ENCODE results near the gene OPN3. TPM values are rescaled to one million over a fixed set of nuclear protein-coding genes. Genes with fewer than 3 reads are reported as not detected.
"Not testable (repeated sequence)": the region's sequence is repeated elsewhere in the genome, so short reads cannot be mapped to it uniquely, and the experiment has no call there.

The OPN3 gene
- total RNA-seq, 1 donor from 2014 or later = 12.5 TPM

- TF ChIP-seq, protein P1, sequence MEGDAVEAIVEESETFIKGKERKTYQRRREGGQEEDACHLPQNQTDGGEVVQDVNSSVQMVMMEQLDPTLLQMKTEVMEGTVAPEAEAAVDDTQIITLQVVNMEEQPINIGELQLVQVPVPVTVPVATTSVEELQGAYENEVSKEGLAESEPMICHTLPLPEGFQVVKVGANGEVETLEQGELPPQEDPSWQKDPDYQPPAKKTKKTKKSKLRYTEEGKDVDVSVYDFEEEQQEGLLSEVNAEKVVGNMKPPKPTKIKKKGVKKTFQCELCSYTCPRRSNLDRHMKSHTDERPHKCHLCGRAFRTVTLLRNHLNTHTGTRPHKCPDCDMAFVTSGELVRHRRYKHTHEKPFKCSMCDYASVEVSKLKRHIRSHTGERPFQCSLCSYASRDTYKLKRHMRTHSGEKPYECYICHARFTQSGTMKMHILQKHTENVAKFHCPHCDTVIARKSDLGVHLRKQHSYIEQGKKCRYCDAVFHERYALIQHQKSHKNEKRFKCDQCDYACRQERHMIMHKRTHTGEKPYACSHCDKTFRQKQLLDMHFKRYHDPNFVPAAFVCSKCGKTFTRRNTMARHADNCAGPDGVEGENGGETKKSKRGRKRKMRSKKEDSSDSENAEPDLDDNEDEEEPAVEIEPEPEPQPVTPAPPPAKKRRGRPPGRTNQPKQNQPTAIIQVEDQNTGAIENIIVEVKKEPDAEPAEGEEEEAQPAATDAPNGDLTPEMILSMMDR (IDR thresholded peaks at IDR 0.05; ENCODE audit: partially characterized antibody, unreplicated experiment) = no peak
- Mint-ChIP-seq H3K9me3 (ENCODE audit: unreplicated experiment) (no peaks in the 10 kb centered on the region), H3K4me3 (ENCODE audit: unreplicated experiment) (no peak overlapping the region), H3K27me3 (ENCODE audit: unreplicated experiment) (no peaks in the 10 kb centered on the region), H3K27ac (ENCODE audit: unreplicated experiment) (no peak overlapping the region), H3K36me3 (ENCODE audit: unreplicated experiment) (no peaks in the 10 kb centered on the region), H3K4me1 (ENCODE audit: low read depth, unreplicated experiment) (no peaks in the 10 kb centered on the region)
- DNase-seq = no peak
These were observed 34.7 kb upstream of the OPN3 start for GRCh38 chr1:241674805-241675384.

DNA sequence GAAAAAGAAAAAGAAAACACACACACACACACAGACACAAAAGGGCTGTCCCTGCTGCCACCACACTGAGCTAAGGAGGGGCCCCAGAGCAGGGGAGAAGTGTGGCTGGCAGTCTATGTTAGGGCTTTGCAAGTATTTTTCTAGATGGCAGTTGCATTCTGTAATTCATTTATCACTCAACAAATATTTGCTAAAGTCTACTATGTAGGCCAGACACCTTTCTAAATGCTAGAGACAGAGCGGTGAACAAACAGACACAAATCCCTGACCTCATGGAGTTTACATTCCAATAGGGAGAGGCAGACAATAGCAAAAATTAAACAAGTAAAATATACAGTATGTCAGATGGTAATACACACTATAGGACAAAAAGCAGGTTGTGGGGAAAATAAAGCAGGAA is 32.1 kb upstream of the OPN3 start:
- no peaks in the 10 kb centered on the region for H3K4me1 Mint-ChIP-seq (ENCODE audit: low read depth, unreplicated experiment)
- TF ChIP-seq, protein P1 (IDR thresholded peaks at IDR 0.05; ENCODE audit: partially characterized antibody, unreplicated experiment) = no peak
- H3K4me3 Mint-ChIP-seq (ENCODE audit: unreplicated experiment) = no peak overlapping the region
- no peak overlapping the region for H3K27ac Mint-ChIP-seq (ENCODE audit: unreplicated experiment)
- no peaks in the 10 kb centered on the region for H3K36me3 Mint-ChIP-seq (ENCODE audit: unreplicated experiment)
- no peaks in the 10 kb centered on the region for H3K27me3 Mint-ChIP-seq (ENCODE audit: unreplicated experiment)
- H3K9me3 Mint-ChIP-seq (ENCODE audit: unreplicated experiment) = no peaks in the 10 kb centered on the region
- DNase-seq = no peak

DNA sequence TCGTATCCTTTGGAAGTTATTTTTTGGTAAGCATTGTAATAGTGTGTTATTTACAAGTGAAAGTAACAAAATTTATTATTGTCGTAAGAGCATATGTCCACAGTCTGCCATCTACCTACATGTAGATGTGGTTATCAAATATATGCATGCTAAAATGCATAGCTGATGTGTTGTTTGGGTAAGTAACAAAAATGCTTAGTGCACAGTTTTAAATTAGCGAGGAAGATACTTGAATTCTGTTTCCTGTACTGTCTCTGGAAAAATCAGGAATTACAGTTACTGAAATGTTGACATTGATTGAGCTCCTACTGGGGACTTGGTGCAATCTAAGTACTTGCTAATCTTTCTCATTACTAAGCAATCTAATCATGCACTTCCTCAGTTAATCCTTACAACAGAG is 26.2 kb upstream of the OPN3 start:
- DNase-seq = no peak
- H3K36me3 Mint-ChIP-seq (ENCODE audit: unreplicated experiment) = no peaks in the 10 kb centered on the region
- TF ChIP-seq, protein P1 (IDR thresholded peaks at IDR 0.05; ENCODE audit: partially characterized antibody, unreplicated experiment) = no peak
- H3K27ac Mint-ChIP-seq (ENCODE audit: unreplicated experiment) = no peak overlapping the region
- H3K27me3 Mint-ChIP-seq (ENCODE audit: unreplicated experiment) = no peaks in the 10 kb centered on the region
- no peaks in the 10 kb centered on the region for H3K9me3 Mint-ChIP-seq (ENCODE audit: unreplicated experiment)
- no peak overlapping the region for H3K4me3 Mint-ChIP-seq (ENCODE audit: unreplicated experiment)
- no peaks in the 10 kb centered on the region for H3K4me1 Mint-ChIP-seq (ENCODE audit: low read depth, unreplicated experiment)

- Mint-ChIP-seq H3K27me3 (ENCODE audit: unreplicated experiment) (no peaks in the 10 kb centered on the region), H3K36me3 (ENCODE audit: unreplicated experiment) (no peaks in the 10 kb centered on the region), H3K4me1 (ENCODE audit: low read depth, unreplicated experiment) (no peaks in the 10 kb centered on the region), H3K4me3 (ENCODE audit: unreplicated experiment) (no peak overlapping the region), H3K9me3 (ENCODE audit: unreplicated experiment) (no peaks in the 10 kb centered on the region), H3K27ac (ENCODE audit: unreplicated experiment) (no peak overlapping the region)
- no peak for DNase-seq
- TF ChIP-seq, protein P1 (IDR thresholded peaks at IDR 0.05; ENCODE audit: partially characterized antibody, unreplicated experiment) = no peak
These were observed 20.3 kb upstream of the OPN3 start for GRCh38 chr1:241660424-241660972.

DNA sequence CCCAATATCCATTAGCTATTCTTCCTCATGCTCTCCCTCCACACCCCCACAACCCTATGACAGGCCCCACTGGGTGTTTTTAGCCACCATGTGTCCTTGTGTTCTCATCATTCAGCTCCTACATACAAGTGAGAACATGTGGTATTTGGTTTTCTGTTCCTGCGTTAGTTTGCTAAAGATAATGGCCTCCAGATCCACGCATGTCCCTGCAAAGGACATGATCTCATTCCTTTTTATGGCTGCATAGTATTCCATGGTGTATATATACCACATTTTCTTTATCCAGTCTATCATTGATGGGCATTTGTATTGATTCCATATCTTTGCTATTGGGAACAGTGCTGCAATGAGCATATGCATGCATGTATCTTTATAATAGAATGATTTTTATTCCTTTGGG is 18.8 kb upstream of the OPN3 start:
- not testable (repeated sequence) for H3K36me3 Mint-ChIP-seq (ENCODE audit: unreplicated experiment); H3K9me3 Mint-ChIP-seq (ENCODE audit: unreplicated experiment); H3K4me3 Mint-ChIP-seq (ENCODE audit: unreplicated experiment); H3K27ac Mint-ChIP-seq (ENCODE audit: unreplicated experiment); H3K27me3 Mint-ChIP-seq (ENCODE audit: unreplicated experiment); H3K4me1 Mint-ChIP-seq (ENCODE audit: low read depth, unreplicated experiment); DNase-seq
